Tibial nerve (tissue), 3 donors: ENCODE measurements around the gene MAT1A.

Source experiments
- CTCF ChIP-seq, 5 experiments: fragments of 200-600 bp in 3 of 5; fragments of 450-650 bp in 2 of 5; sonication (generic) in 3 of 5; IDR thresholded peaks; one replicate each; pipeline ENCODE4 v1.5.1; 2016 to 2019; ENCODE audit warnings: antibody characterized with exemption in 5 of 5, mild to moderate bottlenecking in 3 of 5, moderate library complexity in 2 of 5
- POLR2A ChIP-seq, 2 donors: fragments of 450-650 bp; IDR thresholded peaks; one replicate each; pipeline ENCODE4 v1.6.1; 2017; ENCODE audit warnings: antibody characterized with exemption in 2 of 2, mild to moderate bottlenecking in 2 of 2, moderate library complexity in 2 of 2

GRCh38 chr10:80283536-80284199 lies 5.8 kb downstream of the MAT1A start:
- TF ChIP-seq CTCF (IDR thresholded peaks at IDR 0.05) (no peak), POLR2A (IDR thresholded peaks at IDR 0.05) (no peak)
